MM.1S (cell line): ENCODE measurements around the gene MSI2.

Experiments
- DNase-seq: peaks from one replicate; pipeline ENCODE4 v3.0.0-alpha.2; 2015
- H2AFZ ChIP-seq: fragments of 300-600 bp; sonication (generic); 2 replicates; pipeline ENCODE4 v1.6.0; 2016; ENCODE audit warnings: antibody characterized with exemption, low read length
- H3F3A ChIP-seq: fragments of 300-600 bp; sonication (generic); 2 replicates; pipeline ENCODE4 v1.6.1; 2016; ENCODE audit warnings: mild to moderate bottlenecking, antibody characterized with exemption, low read length, moderate library complexity, mixed read lengths; ENCODE audit not compliant: insufficient read depth
- H3K27ac ChIP-seq: fragments of 300-600 bp; sonication (generic); 2 replicates; pipeline ENCODE4 v1.5.1; 2016; ENCODE audit warnings: mild to moderate bottlenecking, low read length
- H3K27me3 ChIP-seq: fragments of 300-600 bp; sonication (generic); replicated peaks from 2 replicates; pipeline ENCODE4 v1.6.0; 2016; ENCODE audit warnings: low read length; ENCODE audit not compliant: insufficient read depth
- H3K36me3 ChIP-seq: fragments of 300-600 bp; sonication (generic); replicated peaks from 2 replicates; pipeline ENCODE4 v1.6.1; 2016; ENCODE audit warnings: mild to moderate bottlenecking, low read length, mixed read lengths; ENCODE audit not compliant: insufficient read depth
- H3K4me1 ChIP-seq: fragments of 300-600 bp; sonication (generic); 2 replicates; pipeline ENCODE4 v1.6.1; 2016; ENCODE audit warnings: low read length, mixed read lengths
- H3K4me2 ChIP-seq: fragments of 300-600 bp; sonication (generic); 2 replicates; pipeline ENCODE4 v1.6.0; 2016; ENCODE audit warnings: low read depth, low read length
- H3K4me3 ChIP-seq: fragments of 300-600 bp; sonication (generic); 2 replicates; pipeline ENCODE4 v1.5.1; 2016; ENCODE audit warnings: low read length, mixed read lengths
- H3K79me2 ChIP-seq: fragments of 300-600 bp; sonication (generic); 2 replicates; pipeline ENCODE4 v1.6.1; 2016; ENCODE audit warnings: mixed run types, low read length, mixed read lengths
- H3K9ac ChIP-seq: fragments of 300-600 bp; sonication (generic); 2 replicates; pipeline ENCODE4 v1.6.1; 2016; ENCODE audit warnings: low read length, mixed read lengths
- H3K9me2 ChIP-seq: fragments of 300-600 bp; sonication (generic); replicated peaks from 2 replicates; pipeline ENCODE4 v1.6.1; 2016; ENCODE audit warnings: mild to moderate bottlenecking, low read length, mixed read lengths; ENCODE audit not compliant: insufficient read depth
- H3K9me3 ChIP-seq: fragments of 300-600 bp; sonication (generic); replicated peaks from 2 replicates; pipeline ENCODE4 v1.6.1; 2016; ENCODE audit warnings: mild to moderate bottlenecking, low read length, mixed read lengths; ENCODE audit not compliant: insufficient read depth
- H4K20me1 ChIP-seq: fragments of 300-600 bp; sonication (generic); 2 replicates; pipeline ENCODE4 v1.6.1; 2016; ENCODE audit warnings: mild to moderate bottlenecking, low read length, moderate library complexity, mixed read lengths; ENCODE audit not compliant: insufficient read depth
- CTCF ChIP-seq: fragments of 300-600 bp; sonication (generic); IDR thresholded peaks from 2 replicates; pipeline ENCODE4 v1.5.1; 2016; ENCODE audit warnings: antibody characterized with exemption, low read length, mixed read lengths
- EZH2 ChIP-seq: fragments of 300-600 bp; sonication (generic); optimal IDR thresholded peaks from 2 replicates; pipeline ENCODE3; 2017; ENCODE audit warnings: low read depth, mild to moderate bottlenecking, antibody characterized with exemption, low read length, mixed read lengths
- EZH2phosphoT487 ChIP-seq: fragments of 300-600 bp; sonication (generic); IDR thresholded peaks from 2 replicates; pipeline ENCODE4 v1.6.1; 2018; ENCODE audit warnings: antibody characterized with exemption, low read length

Gene MSI2

GRCh38 chr17:57375040-57375769, 118.9 kb downstream of the MSI2 start:
- H3K9me3 ChIP-seq = no peaks in the 10 kb centered on the region
- H3K9ac ChIP-seq = no peak overlapping the region
- no peak for DNase-seq
- no peak overlapping the region for H3K27ac ChIP-seq
- no peaks in the 10 kb centered on the region for H3F3A ChIP-seq
- no peak overlapping the region for H3K4me3 ChIP-seq
- no peaks in the 10 kb centered on the region for H4K20me1 ChIP-seq
- no peaks in the 10 kb centered on the region for H3K4me1 ChIP-seq
- H3K4me2 ChIP-seq = no peak overlapping the region
- H3K79me2 ChIP-seq = peaks cover 72% of the 10 kb centered on the region
- no peaks in the 10 kb centered on the region for H3K36me3 ChIP-seq
- H3K27me3 ChIP-seq = no peaks in the 10 kb centered on the region
- H3K9me2 ChIP-seq = no peaks in the 10 kb centered on the region
- TF ChIP-seq CTCF (no peak), EZH2phosphoT487 (no peak), EZH2 (no peak)
- H2AFZ ChIP-seq = no peak overlapping the region

- DNase-seq = no peak
- no peaks in the 10 kb centered on the region for H4K20me1 ChIP-seq
Measured at GRCh38 chr17:57375770-57376225, 119.5 kb downstream of the MSI2 start.

GRCh38 chr17:57377094-57377493, 120.8 kb downstream of the MSI2 start:
- H3K4me1 ChIP-seq = no peaks in the 10 kb centered on the region

More at GRCh38 chr17:57375770-57376225, 119.5 kb downstream of the MSI2 start:
- Histone ChIP-seq H3F3A (no peaks in the 10 kb centered on the region), H3K27ac (no peak overlapping the region), H3K9me2 (no peaks in the 10 kb centered on the region), H3K4me1 (no peaks in the 10 kb centered on the region), H3K36me3 (no peaks in the 10 kb centered on the region), H3K4me2 (no peak overlapping the region), H2AFZ (no peak overlapping the region), H3K27me3 (no peaks in the 10 kb centered on the region), H3K79me2 (peaks cover 72% of the 10 kb centered on the region), H3K9ac (no peak overlapping the region), H3K9me3 (no peaks in the 10 kb centered on the region), H3K4me3 (no peak overlapping the region)
- TF ChIP-seq EZH2phosphoT487 = no peak
- TF ChIP-seq CTCF = no peak
- TF ChIP-seq EZH2 = no peak

More at GRCh38 chr17:57377094-57377493, 120.8 kb downstream of the MSI2 start:
- H3K79me2 ChIP-seq = peaks cover 66% of the 10 kb centered on the region
- H2AFZ ChIP-seq = no peak overlapping the region
- H3K9ac ChIP-seq = no peak overlapping the region
- no peak for DNase-seq
- no peak overlapping the region for H3K4me3 ChIP-seq
- H3K27ac ChIP-seq = no peak overlapping the region
- H3K9me3 ChIP-seq = no peaks in the 10 kb centered on the region
- H3F3A ChIP-seq = no peaks in the 10 kb centered on the region
- no peak overlapping the region for H3K4me2 ChIP-seq
- H3K36me3 ChIP-seq = no peaks in the 10 kb centered on the region
- H3K9me2 ChIP-seq = no peaks in the 10 kb centered on the region
- no peak for TF ChIP-seq EZH2phosphoT487
- TF ChIP-seq CTCF = no peak
- no peak for TF ChIP-seq EZH2
- H4K20me1 ChIP-seq = no peaks in the 10 kb centered on the region
- H3K27me3 ChIP-seq = no peaks in the 10 kb centered on the region
